DND-41 (cell line): ENCODE measurements around the gene AGAP1.

Experiments
- ATAC-seq: fragments of 200-7000 bp; cut with Tn5 transposase; 3 replicates; pipeline ENCODE4 v1.9.1; 2021; ENCODE audit warnings: low read depth; ENCODE audit not compliant: insufficient read depth
- DNase-seq: peaks from one replicate; pipeline ENCODE4 v3.0.0-alpha.2; 2020
- H2AFZ ChIP-seq: 2 replicates; pipeline ENCODE4 v1.6.0; 2012; ENCODE audit warnings: low read depth, low read length
- H3K27ac ChIP-seq: 2 replicates; pipeline ENCODE4 v1.5.1; 2012; ENCODE audit warnings: low read length, inconsistent platforms
- H3K27me3 ChIP-seq: fragments of 200-600 bp; sonication (generic); 2 replicates; pipeline ENCODE4 v1.6.0; 2012; ENCODE audit warnings: low read length, mild to moderate bottlenecking, inconsistent platforms; ENCODE audit not compliant: insufficient read depth, poor library complexity
- H3K36me3 ChIP-seq: 2 replicates; pipeline ENCODE4 v1.5.1; 2012; ENCODE audit warnings: low read length, inconsistent platforms; ENCODE audit not compliant: insufficient read depth
- H3K4me1 ChIP-seq: 2 replicates; pipeline ENCODE4 v1.5.1; 2012; ENCODE audit warnings: mild to moderate bottlenecking, low read length; ENCODE audit not compliant: insufficient read depth
- H3K4me2 ChIP-seq: 2 replicates; pipeline ENCODE4 v1.6.0; 2012; ENCODE audit warnings: mild to moderate bottlenecking, moderate library complexity, low read length, inconsistent platforms; ENCODE audit not compliant: insufficient read depth
- H3K4me3 ChIP-seq, 2 experiments: fragments of 200-600 bp in 1 of 2; shearing (Covaris generic) in 1 of 2; 2 replicates each; pipeline ENCODE4 v1.5.1; 2012 to 2016; ENCODE audit warnings: inconsistent platforms in 2 of 2, low read length in 2 of 2, mild to moderate bottlenecking in 2 of 2, low read depth in 1 of 2, moderate library complexity in 1 of 2
- H3K79me2 ChIP-seq: 2 replicates; pipeline ENCODE4 v1.6.0; 2012; ENCODE audit warnings: low read length, inconsistent platforms; ENCODE audit not compliant: insufficient read depth
- H3K9ac ChIP-seq: 2 replicates; pipeline ENCODE4 v1.6.0; 2012; ENCODE audit warnings: low read depth, mild to moderate bottlenecking, inconsistent platforms, low read length, moderate library complexity
- H3K9me3 ChIP-seq: 2 replicates; pipeline ENCODE4 v1.5.1; 2012; ENCODE audit warnings: low read length, moderate library complexity, mild to moderate bottlenecking, inconsistent platforms; ENCODE audit not compliant: insufficient read depth, severe bottlenecking
- H4K20me1 ChIP-seq: 2 replicates; pipeline ENCODE4 v1.6.0; 2012; ENCODE audit warnings: low read length; ENCODE audit not compliant: insufficient read depth
- CTCF ChIP-seq: IDR thresholded peaks from 2 replicates; pipeline ENCODE4 v1.5.1; 2012; ENCODE audit warnings: borderline replicate concordance, low read length, moderate library complexity, mild to moderate bottlenecking; ENCODE audit not compliant: poor library complexity, severe bottlenecking; ENCODE audit errors: extremely low read depth
- EZH2 ChIP-seq: IDR thresholded peaks from 3 replicates; pipeline ENCODE4 v1.6.1; 2012; ENCODE audit warnings: borderline replicate concordance, low read depth, mild to moderate bottlenecking, moderate library complexity, low read length, inconsistent platforms; ENCODE audit not compliant: severe bottlenecking

AGAP1 gene

GRCh38 chr2:236025892-236026291 lies 532.0 kb downstream of the AGAP1 start:
- no peaks in the 10 kb centered on the region for H3K79me2 ChIP-seq
- 0 out of 2 replicates have a peak, but pooled peaks cover 4% of the 10 kb centered on the region for H3K4me1 ChIP-seq
- H3K4me2 ChIP-seq: no peak overlapping the region
- H3K27me3 ChIP-seq: no peaks in the 10 kb centered on the region
- H3K9me3 ChIP-seq: no peaks in the 10 kb centered on the region
- DNase-seq (no peak), ATAC-seq (no peak)
- no peak overlapping the region for H3K9ac ChIP-seq
- H2AFZ ChIP-seq: no peak overlapping the region
- no peaks in the 10 kb centered on the region; the same call in 1 of the 2 replicates for H4K20me1 ChIP-seq
- H3K36me3 ChIP-seq: no peaks in the 10 kb centered on the region
- no peak overlapping the region for H3K27ac ChIP-seq
- H3K4me3 ChIP-seq: no peak overlapping the region
- no peak for TF ChIP-seq CTCF
- TF ChIP-seq EZH2: no peak

- no peak overlapping the region for H2AFZ ChIP-seq
- no peaks in the 10 kb centered on the region for H3K9me3 ChIP-seq
- H3K27ac ChIP-seq: no peak overlapping the region
- DNase-seq (no peak), ATAC-seq (no peak)
- no peaks in the 10 kb centered on the region for H3K27me3 ChIP-seq
- no peaks in the 10 kb centered on the region for H3K36me3 ChIP-seq
- no peak overlapping the region for H3K4me2 ChIP-seq
- H3K4me3 ChIP-seq: no peak overlapping the region
- no peaks in the 10 kb centered on the region; the same call in 1 of the 2 replicates for H4K20me1 ChIP-seq
- 0 out of 2 replicates have a peak, but pooled peaks cover 4% of the 10 kb centered on the region for H3K4me1 ChIP-seq
- H3K9ac ChIP-seq: no peak overlapping the region
- no peak for TF ChIP-seq CTCF
- no peak for TF ChIP-seq EZH2
- H3K79me2 ChIP-seq: no peaks in the 10 kb centered on the region
These were observed 533.0 kb downstream of the AGAP1 start for GRCh38 chr2:236026841-236027240.

- Histone ChIP-seq H4K20me1 (no peaks in the 10 kb centered on the region; the same call in 1 of the 2 replicates), H3K9ac (no peak overlapping the region), H3K9me3 (no peaks in the 10 kb centered on the region), H3K36me3 (no peaks in the 10 kb centered on the region), H3K27ac (no peak overlapping the region), H3K4me2 (no peak overlapping the region), H3K4me3 (no peak overlapping the region), H3K27me3 (no peaks in the 10 kb centered on the region), H3K79me2 (no peaks in the 10 kb centered on the region), H2AFZ (no peak overlapping the region), H3K4me1 (0 out of 2 replicates have a peak, but pooled peaks cover 4% of the 10 kb centered on the region)
- TF ChIP-seq EZH2 (no peak), CTCF (no peak)
- ATAC-seq (no peak), DNase-seq (no peak)
These were observed 534.2 kb downstream of the AGAP1 start for GRCh38 chr2:236028066-236028465.

GRCh38 chr2:236033462-236033861 lies 539.6 kb downstream of the AGAP1 start:
- Histone ChIP-seq H4K20me1 (no peaks in the 10 kb centered on the region), H3K27me3 (no peaks in the 10 kb centered on the region), H3K4me2 (no peak overlapping the region), H3K4me1 (no peaks in the 10 kb centered on the region), H3K27ac (no peak overlapping the region), H3K4me3 (no peak overlapping the region), H3K9ac (no peak overlapping the region), H3K9me3 (no peaks in the 10 kb centered on the region), H3K79me2 (no peaks in the 10 kb centered on the region), H3K36me3 (peaks cover 6% of the 10 kb centered on the region; the same call in 1 of the 2 replicates), H2AFZ (no peak overlapping the region)
- TF ChIP-seq CTCF (no peak), EZH2 (no peak)
- no peak for DNase-seq
- no peak for ATAC-seq
